CD4-positive, alpha-beta T cell treated with Interleukin-2 at 100 ng/mL for 4 hours (primary cell): ENCODE measurements around the gene GREB1.

Experiments used
- DNase-seq: peaks from one replicate; pipeline ENCODE4 v3.0.0-alpha.2; 2020; ENCODE audit warnings: low spot score

Gene GREB1, protein sequence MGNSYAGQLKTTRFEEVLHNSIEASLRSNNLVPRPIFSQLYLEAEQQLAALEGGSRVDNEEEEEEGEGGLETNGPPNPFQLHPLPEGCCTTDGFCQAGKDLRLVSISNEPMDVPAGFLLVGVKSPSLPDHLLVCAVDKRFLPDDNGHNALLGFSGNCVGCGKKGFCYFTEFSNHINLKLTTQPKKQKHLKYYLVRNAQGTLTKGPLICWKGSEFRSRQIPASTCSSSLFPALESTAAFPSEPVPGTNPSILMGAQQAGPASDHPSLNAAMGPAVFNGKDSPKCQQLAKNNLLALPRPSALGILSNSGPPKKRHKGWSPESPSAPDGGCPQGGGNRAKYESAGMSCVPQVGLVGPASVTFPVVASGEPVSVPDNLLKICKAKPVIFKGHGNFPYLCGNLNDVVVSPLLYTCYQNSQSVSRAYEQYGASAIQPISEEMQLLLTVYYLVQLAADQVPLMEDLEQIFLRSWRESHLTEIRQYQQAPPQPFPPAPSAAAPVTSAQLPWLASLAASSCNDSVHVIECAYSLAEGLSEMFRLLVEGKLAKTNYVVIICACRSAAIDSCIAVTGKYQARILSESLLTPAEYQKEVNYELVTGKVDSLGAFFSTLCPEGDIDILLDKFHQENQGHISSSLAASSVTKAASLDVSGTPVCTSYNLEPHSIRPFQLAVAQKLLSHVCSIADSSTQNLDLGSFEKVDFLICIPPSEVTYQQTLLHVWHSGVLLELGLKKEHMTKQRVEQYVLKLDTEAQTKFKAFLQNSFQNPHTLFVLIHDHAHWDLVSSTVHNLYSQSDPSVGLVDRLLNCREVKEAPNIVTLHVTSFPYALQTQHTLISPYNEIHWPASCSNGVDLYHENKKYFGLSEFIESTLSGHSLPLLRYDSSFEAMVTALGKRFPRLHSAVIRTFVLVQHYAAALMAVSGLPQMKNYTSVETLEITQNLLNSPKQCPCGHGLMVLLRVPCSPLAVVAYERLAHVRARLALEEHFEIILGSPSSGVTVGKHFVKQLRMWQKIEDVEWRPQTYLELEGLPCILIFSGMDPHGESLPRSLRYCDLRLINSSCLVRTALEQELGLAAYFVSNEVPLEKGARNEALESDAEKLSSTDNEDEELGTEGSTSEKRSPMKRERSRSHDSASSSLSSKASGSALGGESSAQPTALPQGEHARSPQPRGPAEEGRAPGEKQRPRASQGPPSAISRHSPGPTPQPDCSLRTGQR (N-terminal part only)

DNA sequence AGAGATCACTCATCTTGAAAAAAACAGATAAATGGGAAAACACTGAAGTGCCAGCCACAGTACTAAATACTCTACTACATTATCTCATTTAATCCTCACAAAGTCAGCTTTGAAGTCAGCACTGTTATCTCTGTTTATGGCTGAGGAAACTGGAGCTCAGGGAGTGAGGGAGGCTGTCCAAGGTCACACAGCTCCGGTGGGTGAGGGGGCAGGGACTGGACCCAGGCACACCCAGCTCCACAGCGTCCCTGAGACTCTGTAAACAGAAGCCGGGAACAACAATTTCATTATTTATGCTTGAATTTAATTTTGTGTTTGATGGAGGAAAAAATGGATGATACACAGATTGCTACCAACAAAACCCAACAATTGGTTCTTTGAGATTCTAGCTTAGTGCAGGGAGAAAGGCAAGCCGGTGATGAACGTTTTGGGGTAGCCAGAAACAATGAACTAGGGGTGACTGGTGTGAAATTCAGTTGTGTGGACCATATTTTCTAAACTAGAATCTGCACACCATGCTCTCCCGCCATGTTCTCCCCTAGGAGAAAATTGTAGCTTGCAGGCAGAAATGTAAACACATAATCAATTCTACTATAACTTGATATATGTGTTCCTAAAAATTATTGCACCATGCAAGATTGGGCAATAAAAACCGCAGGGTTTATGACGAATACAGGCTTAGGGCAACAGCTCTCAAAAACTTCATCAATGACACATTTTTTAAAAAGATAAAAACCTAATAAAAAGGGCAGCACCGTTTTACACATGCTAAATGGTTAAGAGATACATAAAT, at the start of gene GREB1:
GREB1 (plus strand) TSS at position 768 of the 793 bp plus-strand sequence. CDS start 22,570 bp downstream, outside the sequence.
- DNase-seq = no peak

DNA sequence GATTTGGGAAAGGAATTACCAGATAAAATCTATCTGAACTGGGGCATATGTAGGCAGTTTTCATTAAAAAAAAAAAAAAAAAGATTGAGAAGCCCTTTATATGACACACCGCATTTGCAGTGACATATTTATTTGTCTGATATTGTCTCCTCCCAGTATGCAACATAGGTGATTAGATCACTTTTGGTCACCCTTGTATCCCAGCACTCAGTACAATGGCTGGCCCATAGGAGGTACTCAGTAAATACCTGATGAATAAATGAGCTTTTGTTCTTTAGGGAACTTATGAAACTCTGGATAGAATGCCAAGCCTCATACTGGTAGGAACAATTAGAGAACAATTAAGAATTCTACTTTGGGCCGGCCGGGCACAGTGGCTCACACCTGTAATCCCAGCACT, 45.0 kb upstream of the GREB1 start:
- no peak for DNase-seq

DNA sequence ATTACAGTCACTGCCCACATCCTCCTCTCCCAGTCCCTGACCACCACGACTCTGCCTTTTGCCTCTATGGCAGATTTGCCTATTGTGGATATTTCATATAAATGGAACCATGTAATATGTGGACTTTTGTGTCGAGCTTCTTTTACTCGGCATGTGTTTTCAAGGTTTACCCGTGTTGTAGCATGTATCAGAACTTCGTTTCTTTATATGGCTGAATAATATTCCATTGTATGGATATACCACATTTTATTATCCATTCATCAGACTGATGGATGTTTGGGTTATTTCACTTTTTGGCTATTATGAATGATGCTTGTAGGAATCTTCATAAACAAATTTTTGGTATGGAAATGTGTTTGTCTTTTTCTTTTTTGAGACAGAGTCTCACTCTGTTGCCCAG, 43.7 kb upstream of the GREB1 start:
- DNase-seq = no peak

DNA sequence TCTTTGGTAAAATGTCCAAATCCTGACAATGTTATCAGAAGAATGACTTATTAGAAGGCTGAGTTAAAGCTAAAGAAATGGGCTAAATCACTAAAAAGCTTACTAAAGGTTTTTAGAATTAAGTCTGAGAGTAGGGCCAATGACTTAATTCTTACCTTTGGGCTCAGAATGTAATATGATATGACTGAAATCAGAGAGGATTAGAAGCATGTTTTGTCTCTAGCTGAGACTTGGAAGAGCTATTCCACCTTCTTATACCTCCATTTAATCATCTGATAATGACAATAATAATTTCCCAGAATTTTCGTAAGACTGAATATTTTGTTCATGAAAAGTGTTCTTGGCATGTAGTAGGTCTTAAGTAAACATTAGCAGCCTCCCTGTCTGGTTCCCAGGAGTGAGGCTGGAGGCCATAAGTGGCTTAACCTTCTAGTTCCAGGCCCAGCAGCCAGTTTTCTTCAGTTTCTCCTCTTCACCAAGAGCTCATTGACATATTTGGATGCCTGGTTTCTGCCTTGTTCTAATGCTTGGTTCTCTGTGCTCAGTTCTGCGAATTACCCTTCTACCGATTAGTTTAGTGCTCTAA, 42.4 kb upstream of the GREB1 start:
- no peak for DNase-seq

DNA sequence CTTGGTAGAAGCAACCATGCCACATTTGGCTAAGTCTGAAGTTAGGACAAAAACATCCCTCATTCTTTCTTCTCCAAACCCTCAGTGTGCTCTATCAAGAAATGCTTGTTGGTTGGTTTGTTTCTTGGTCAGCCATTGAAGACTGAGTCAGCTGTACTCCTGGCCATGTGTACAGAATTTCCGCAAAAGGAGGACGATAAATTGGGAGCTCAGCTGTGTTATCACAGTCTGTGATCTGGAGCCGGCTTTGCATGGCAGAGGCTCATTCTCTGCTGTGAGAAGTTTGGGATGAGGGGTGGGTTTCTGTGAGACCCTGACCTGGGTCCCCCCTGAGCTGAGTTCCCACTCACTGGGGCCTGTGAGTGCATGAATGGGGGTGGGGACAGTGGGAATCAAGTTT, 41.6 kb upstream of the GREB1 start:
- no peak for DNase-seq

DNA sequence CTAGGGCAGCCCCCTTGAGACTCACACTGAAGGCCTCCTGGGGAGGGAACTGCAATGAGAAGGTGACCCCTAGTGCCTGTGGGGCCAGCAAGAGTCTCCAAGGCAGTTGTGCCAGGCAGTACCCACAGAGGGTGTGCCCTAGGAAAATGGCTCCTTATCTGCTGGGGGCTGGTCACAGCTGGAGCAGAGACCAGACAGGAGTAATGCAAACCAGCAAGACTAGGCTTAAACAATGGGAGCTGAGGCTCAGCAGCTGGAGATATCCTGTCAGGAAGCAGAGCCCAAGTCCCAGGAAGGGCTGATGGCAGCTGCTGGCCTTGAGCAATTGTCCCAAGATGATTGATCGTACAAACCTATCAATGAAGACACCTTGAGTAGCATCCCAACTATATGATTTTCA, 41.1 kb upstream of the GREB1 start:
- DNase-seq = no peak

DNA sequence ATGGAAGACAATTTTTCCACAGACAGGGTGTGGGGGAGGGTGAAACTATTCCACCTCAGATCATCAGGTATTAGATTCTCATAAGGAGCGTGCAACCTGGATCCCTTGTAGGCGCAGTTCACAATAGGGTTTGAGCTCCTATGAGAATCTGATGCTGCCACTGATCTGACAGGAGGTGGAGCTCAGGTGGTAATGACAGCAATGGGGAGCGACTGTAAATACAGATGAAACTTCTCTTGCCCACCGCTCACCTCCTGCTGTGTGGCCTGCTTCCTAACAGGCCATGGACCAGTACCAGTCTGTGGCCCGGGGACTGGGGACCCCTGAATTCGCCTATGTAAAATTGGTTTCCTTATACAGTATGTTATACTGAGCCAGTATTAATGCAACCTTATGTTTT, 40.6 kb upstream of the GREB1 start:
- no peak for DNase-seq

DNA sequence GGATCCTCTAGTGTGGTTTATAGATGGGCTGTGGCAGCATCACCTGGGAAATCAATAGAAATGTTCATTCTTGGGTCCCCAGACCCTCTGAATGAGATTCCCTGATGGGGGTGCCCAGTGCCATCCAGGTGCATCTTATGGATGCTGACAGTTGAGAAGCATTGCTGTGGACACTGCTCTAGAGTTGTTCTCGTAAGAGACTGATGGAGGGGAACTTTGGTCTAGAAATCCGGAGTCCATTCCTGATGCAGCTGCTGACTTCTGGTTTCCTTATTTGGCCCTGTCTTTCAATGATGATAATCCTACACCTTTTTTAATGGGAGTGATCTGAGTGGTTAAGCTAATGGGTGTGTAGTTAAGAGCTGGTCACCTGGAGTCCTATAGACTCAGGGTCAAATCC, 39.5 kb upstream of the GREB1 start:
- no peak for DNase-seq

DNA sequence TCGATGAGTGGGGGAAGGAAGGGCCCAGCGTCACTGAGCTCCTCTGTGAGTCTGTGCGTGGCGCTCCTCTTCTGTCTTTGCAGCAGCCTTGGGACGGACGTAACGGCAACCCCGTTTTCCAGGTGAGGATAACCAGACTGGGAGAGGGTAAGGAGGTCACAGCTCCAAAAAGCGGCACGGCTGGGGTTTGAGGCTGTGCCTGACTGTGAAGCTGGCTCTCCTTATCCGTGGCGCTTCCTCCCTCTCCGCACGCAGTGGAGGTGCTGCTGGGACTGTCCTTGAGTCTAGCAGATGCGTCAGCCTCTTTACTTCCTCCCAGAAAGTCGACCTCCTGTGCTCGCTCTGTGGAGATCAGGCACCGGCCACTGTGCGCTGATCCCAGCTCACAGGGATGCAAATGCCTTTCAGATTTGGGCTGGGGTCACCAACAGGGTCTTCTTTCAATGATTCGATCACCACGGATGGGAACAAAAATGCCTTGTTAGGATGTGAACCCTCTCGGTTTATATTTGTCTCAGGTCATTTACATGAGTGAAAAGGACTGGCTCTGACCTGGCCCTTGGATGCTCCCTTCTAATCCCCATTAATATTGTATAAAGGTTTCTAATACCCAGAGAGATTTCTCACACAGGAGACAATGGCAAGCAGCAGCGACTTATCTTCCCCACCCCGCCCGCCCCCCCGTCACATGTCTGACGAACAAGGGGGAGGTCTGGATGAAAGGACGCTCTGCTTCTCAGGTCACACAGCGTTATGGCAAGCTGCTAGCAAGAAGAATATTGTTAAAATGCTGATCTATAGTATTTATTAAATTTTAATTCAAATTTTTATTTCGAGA, 37.8 kb upstream of the GREB1 start:
- DNase-seq = no peak

DNA sequence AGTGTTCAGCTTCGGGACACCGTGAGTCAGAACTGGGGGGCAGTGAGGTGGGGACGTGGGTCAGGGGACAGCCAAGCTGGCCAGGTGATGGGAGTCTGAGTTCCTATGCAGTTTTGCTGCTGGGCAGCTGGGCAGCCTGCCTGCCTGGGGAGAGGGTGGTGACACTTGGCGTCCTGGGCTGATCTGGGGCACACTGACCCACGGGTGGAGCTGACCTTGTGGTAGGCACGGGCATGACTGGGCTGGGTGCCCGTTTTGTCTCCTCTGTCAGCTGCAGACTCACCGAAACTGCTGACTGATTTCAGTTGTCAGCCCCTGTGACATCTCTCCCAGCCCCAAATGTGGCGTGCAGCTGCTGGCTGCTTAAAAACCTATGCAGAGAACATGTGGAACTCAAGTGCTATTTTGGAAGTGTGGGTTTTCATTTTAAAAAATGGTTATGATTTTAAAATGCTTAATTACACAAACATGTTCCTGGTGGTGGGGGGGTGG, 35.3 kb upstream of the GREB1 start:
- DNase-seq = no peak

DNA sequence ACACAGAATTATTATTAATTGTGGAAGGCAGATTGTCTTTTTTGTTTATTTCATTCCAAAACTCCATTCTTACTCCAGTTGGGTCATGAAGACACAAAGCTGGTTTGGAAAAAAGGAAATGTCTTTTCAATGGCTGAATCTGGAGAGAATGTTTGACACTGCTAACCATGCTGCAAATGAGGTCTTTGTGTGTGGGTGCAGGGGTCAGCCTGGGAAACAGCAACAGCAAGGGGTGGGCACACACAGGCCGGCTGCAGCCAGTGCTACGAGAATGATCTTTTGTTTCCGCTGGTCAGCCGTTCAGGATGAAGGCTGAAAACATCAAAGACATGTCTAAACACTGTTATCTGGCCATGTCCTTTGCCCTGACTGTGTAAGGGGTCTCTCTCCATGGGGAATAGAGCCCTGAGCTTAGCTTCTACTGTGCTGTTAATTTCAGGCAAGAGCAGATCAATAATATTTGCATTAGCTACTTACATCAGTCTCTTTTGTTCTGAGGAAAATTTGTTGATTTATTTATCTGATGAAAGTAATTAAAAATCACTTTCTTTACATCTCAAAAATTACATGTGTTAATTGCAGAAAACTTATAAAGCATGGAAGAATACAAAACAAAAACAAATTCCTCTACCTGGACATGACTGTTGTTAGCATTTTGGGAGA, 34.6 kb upstream of the GREB1 start:
- DNase-seq = no peak

DNA sequence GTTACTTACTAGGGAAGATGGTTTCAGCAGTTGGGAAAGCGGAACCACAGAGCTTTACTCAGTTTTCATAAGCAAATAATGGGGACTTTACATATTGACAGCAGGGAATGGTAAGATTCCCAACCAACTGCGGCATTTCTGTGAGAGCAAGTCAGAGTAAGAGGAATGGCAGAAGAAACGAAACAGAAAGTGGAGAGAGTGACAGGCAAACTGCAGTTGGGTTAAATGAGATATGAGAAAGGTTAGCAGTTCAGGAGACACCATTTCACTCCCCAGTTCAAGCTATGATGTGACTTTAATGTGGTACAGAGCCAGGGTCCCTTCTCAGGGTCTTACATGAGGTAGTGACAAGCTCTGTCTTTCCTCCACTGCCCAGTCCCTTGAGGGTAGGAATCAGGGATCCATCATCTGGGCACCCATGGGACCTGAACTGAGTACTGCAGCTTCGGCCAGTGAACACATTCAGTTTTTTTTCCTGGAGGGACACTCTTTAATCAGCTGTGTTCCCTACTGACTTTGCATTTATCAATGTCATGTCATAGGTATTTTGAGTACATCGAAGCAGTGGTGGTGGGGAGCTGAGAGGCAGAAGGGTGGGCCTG, 33.0 kb upstream of the GREB1 start:
- no peak for DNase-seq

DNA sequence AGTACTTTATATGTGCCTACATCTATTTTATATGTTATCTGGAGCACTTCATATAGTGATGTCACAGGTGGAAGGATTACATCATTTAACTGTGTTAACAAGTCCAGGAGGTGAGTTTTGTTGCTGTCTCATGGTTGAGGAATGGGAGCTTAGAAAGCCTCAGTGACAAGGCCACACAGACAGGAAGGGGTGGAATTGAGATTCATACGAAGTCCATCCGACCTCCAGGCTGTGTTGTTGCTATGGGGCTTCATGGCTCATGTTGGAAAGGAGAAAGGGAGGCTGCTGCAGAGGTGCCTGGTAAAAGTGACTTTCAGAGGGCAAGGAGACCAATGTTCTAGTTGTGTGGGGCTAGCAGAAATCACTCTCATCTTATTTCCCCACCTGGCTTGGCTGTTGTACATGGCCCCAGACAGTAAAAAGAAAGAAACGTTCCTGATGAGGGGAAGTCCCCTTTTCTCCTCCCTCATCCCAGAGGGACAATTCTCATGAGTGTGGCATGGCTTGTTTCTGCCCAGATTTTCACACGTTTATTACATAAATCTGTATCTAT, 31.0 kb upstream of the GREB1 start:
- DNase-seq = no peak

DNA sequence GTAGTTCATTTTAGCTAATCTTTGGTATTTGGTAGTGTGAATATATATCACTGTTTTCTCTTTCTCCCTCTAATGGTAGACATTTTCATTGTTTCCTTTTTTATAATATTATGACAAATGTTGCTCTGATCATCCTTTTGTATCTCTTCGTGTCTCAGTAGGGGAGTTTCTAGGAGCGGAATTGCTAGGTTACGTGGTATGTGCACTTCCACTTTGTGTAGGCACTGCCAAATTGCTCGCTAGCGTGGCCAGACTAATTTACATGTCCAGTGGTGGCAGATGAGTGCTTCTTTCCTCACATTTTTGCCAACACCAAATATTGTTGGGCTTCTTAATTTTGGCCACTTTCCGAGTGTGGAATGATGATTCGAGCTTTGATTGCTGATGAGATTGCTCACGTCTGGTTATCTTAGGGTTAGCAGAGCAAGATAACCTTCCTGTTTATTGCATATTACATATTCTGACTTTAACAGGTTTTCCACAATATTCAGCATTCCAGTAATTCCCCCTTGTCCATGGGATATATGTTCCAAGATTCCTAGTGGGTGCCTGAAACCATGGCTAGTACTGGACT, 30.4 kb upstream of the GREB1 start:
- no peak for DNase-seq

DNA sequence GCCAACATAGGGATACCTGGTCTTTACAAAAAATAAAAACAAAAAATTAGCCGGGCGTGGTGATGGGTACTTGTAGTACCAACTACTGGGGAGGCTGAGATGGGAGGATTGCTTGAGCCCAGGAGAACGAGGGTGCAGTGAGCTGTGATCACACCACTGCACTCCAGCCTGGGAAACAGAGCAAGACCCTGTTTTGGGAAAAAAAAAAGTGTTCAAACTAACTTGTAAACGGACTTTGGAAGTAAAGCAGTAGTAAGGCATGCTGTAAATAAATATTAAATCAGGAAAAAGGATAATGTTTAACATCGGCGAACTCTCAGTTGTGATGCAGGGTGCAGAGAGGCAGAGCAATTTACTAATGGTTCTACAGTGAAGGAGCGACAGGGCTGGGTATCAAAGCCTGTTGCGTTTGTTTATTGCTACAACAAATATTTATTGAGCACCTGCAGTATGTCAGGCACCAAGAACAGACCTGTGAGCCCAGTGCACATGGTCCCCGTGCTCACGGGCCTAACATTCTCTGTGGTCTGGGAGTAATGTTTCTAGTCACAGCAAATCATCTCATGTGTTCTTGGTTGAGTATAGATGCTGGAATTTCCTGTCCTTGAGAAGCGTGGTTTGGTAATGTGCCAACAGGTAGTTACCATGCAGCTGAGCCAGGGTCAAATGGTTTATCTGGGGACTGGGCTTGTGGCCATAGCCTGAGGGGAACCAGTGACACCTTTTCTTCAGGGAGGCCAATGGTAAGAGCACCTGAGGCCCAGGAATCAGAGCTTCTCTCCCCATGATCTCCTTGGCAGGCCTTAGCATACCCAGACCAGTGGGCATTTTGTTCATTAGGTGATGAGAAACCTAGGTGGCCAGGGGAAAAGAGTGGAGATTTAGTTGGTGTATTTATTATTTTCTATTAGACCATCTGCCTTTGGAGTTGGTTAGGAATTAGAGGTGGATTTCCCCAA, 27.9 kb upstream of the GREB1 start:
- no peak for DNase-seq

DNA sequence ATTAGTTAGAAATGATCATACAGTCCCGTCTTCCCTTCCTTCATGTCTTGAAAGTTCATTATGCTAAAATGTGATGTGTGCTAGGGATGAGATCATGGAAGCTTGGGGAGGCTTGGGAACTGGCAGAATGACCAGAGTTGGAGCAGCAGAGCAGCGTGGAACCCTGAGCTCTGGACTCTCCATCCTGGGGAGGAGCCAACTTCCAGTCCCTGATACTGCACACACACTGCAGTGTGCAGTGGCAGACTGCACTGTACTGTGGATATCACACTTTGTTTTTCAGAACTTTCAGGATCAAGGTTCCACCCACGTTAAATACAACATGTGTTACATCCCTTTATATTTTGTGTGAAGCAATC, 27.3 kb upstream of the GREB1 start:
- no peak for DNase-seq

DNA sequence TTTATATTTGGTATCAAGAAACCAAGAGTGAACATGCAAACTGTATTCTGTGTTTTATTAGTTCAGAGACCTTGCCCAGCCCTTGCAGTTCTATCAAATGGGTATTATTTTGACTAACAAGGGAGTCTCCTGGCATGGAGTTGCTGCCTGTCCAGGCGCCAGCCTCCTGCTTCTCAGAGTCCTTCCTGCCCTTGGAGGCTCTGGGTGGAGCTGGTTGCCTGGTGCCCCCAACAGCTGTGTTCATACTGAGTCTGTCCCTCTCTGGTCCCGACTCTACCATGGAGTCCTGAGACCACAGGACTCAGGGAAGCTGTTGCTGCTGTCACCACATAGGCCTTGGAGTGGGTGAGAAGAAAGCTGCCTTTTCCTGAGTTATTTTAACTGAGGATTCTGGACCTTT, 26.3 kb upstream of the GREB1 start:
- DNase-seq = no peak

DNA sequence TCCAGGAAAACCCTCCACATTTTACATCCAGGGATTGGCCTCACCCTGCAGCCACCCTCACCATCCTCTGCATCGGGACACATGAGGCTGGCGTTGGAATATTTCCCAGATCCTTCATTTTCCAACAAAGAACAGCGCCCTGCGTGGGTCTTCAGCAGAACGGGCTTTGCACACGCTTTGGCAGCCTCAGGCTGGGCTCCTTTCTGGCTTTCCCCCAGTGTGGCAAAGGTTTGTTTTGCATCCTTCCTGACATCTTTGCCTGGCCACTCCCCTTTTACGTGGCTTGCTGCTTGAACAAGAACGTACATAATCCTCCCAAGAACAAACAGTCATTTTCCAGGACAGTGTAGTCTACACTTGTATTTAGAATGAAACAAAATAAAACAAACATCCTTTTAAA, 25.6 kb upstream of the GREB1 start:
- DNase-seq = no peak
